HepG2 (cell line): ENCODE measurements around the gene SPHK2. TPM values are rescaled to one million over a fixed set of nuclear protein-coding genes. Genes with fewer than 3 reads are reported as not detected.

Source experiments
- ATAC-seq: fragments of 200-7000 bp; cut with Tn5 transposase; 3 replicates; pipeline ENCODE4 v1.9.1; 2020; ENCODE audit warnings: mild to moderate bottlenecking, moderate library complexity
- BruUV-seq: library from RNA; stranded (reverse); fragments of 400-500 nt; replicated peaks from 2 replicates; lab custom pipeline; 2021; lab: Mats Ljungman, UMichigan
- CTCF ChIA-PET: fragments of 300-600 bp; formaldehyde crosslinking; extraction: SDS; loops from one replicate; lab custom pipeline; 2021; ENCODE audit warnings: low total read pairs, inconsistent platforms, low intra/inter-chr PET ratio; lab: Yijun Ruan, JAX
- POLR2A ChIA-PET: fragments of 350-600 bp; sonication (Branson Sonifier 250); formaldehyde crosslinking; loops from one replicate; lab custom pipeline; 2020; ENCODE audit warnings: antibody characterized with exemption, inconsistent platforms; lab: Yijun Ruan, JAX
- DNase-seq: peaks from one replicate; pipeline ENCODE4 v3.0.0-alpha.2; 2015; ENCODE audit warnings: low spot score
- FAIRE-seq: peaks from 3 replicates; lab custom pipeline; 2011; peaks lifted over from hg19 to GRCh38; lab: Jason Lieb, UNC
- H2AFZ ChIP-seq: one replicate; pipeline ENCODE4 v1.6.1; 2011; ENCODE audit warnings: low read length, inconsistent platforms
- H3K27ac ChIP-seq: fragments of 300-600 bp; 3 replicates; pipeline ENCODE4 v1.8.0; 2011; ENCODE audit warnings: mixed run types, mild to moderate bottlenecking, mixed read lengths, low read length, inconsistent platforms; ENCODE audit not compliant: insufficient read depth; ENCODE audit errors: extremely low read length
- H3K27me3 ChIP-seq, 2 experiments: fragments of 200-600 bp in 1 of 2; 2 replicates in 1 of 2; 3 replicates in 1 of 2; pipeline versions ENCODE4 v1.6.0 to v1.8.0; 2011; ENCODE audit warnings: low read length in 2 of 2, mild to moderate bottlenecking in 2 of 2, moderate library complexity in 2 of 2, inconsistent platforms in 1 of 2; ENCODE audit not compliant: insufficient read depth in 2 of 2, control insufficient read depth in 1 of 2
- H3K36me3 ChIP-seq, 2 experiments: fragments of 200-600 bp in 1 of 2; replicated peaks in 1 of 2; 2 replicates in 1 of 2; 3 replicates in 1 of 2; pipeline versions ENCODE4 v1.5.1 to v1.8.0; 2011; ENCODE audit warnings: low read length in 2 of 2, inconsistent platforms in 1 of 2; ENCODE audit not compliant: insufficient read depth in 2 of 2, control insufficient read depth in 1 of 2
- H3K4me1 ChIP-seq: 2 replicates; pipeline ENCODE4 v1.5.1; 2012; ENCODE audit warnings: low read length, inconsistent platforms; ENCODE audit not compliant: insufficient read depth
- H3K4me2 ChIP-seq: 2 replicates; pipeline ENCODE4 v1.6.0; 2011; ENCODE audit warnings: low read depth, low read length, inconsistent platforms
- H3K4me3 ChIP-seq, 3 experiments: fragments of 200-600 bp in 1 of 3; sonication (generic), shearing (Covaris generic) in 1 of 3; replicated peaks in 1 of 3; 2 replicates each; pipeline ENCODE4 v1.5.1; 2011 to 2016; ENCODE audit warnings: low read length in 3 of 3, inconsistent platforms in 2 of 3, low read depth in 2 of 3, mild to moderate bottlenecking in 2 of 3, control low read depth in 1 of 3, mixed read lengths in 1 of 3; ENCODE audit not compliant: insufficient read depth in 1 of 3
- H3K79me2 ChIP-seq: one replicate; pipeline ENCODE4 v1.6.1; 2011; ENCODE audit warnings: low read length, inconsistent platforms; ENCODE audit not compliant: insufficient read depth
- H3K9ac ChIP-seq: 2 replicates; pipeline ENCODE4 v1.6.0; 2011; ENCODE audit warnings: mild to moderate bottlenecking, low read depth, low read length, inconsistent platforms; ENCODE audit not compliant: insufficient read depth
- H3K9me3 ChIP-seq: 2 replicates; pipeline ENCODE4 v1.5.1; 2012; ENCODE audit warnings: mild to moderate bottlenecking, low read length
- H4K20me1 ChIP-seq: 2 replicates; pipeline ENCODE4 v1.6.0; 2011; ENCODE audit warnings: inconsistent platforms, mild to moderate bottlenecking, low read length, moderate library complexity; ENCODE audit not compliant: insufficient read depth
- ARID4A ChIP-seq: sonication (generic); formaldehyde crosslinking; IDR thresholded peaks from 2 replicates; pipeline ENCODE4 v1.5.0; 2020; ENCODE audit warnings: mild to moderate bottlenecking, missing genetic modification reagents, borderline replicate concordance
- KLF11 ChIP-seq: IDR thresholded peaks from 2 replicates; pipeline ENCODE4 v1.6.1; 2016; ENCODE audit warnings: missing compliant biosample characterization
- ZNF121 ChIP-seq: sonication (generic); formaldehyde crosslinking; IDR thresholded peaks from 2 replicates; pipeline ENCODE4 v1.5.0; 2020; ENCODE audit warnings: mild to moderate bottlenecking, missing genetic modification reagents
- WGBS: methylation state at CpG from one replicate; pipeline ENCODE4 v1.1.6; 2017; ENCODE audit warnings: low lambda C conversion rate; 5-methylcytosine and 5-hydroxymethylcytosine counted together
- in situ Hi-C: cut with HindIII; loops from 2 replicates; pipeline ENCODE4 v1.10.0; 2017; ENCODE audit warnings: low pct_unique_long_range_greater_than_20kb; ENCODE audit not compliant: extremely low pct_ligation_motif_present
- intact Hi-C: fragments of 100-400 bp; cut with micrococcal nuclease; formaldehyde crosslinking; loops from one replicate; pipeline ENCODE4 v1.10.0; 2022; ENCODE audit not compliant: unreplicated experiment
- polyA plus RNA-seq, 8 experiments: library from polyadenylated mRNA; depleted of rRNA in 3 of 8; stranded (reverse) in 7 of 8; unstranded in 1 of 8; fragments of >200 nt; fragmentation: Illumina TruSeq in 4 of 8; extraction: Trizol in 4 of 8; gene quantifications; 2 replicates each; pipeline versions ENCODE4 v1.2.1 to v1.2.3, GENCODE V29; 2011 to 2016; ENCODE audit warnings: low read depth in 4 of 8, missing spikeins in 1 of 8, mixed read lengths in 1 of 8; ENCODE audit not compliant: insufficient read depth in 1 of 8
- total RNA-seq, 5 experiments: library from RNA; depleted of rRNA; stranded (reverse); fragments of >200 nt; fragmentation: Illumina TruSeq; extraction: Trizol; gene quantifications; 2 replicates each; pipeline ENCODE4 v1.2.3, GENCODE V29; 2016; ENCODE audit warnings: low read depth in 1 of 5
- TF ChIP-seq, protein P1 (sequence below): sonication (generic); formaldehyde crosslinking; IDR thresholded peaks from 2 replicates; pipeline ENCODE4 v1.5.0; 2020; ENCODE audit warnings: missing genetic modification reagents

Gene SPHK2
- total and polyA plus RNA-seq, 2 of the 13 experiments (the other 11 are each of a cell fraction or from before 2014, with no cell fraction given) = 2.9 to 14.4 TPM

GRCh38 chr19:48642862-48643261 is 23.6 kb downstream of the SPHK2 start:
- WGBS = 87% methylated on average over 5 of the region's 5 CpGs
- intact Hi-C loops = no loop called here
- no peak for ATAC-seq
- no peak overlapping the region for H3K9ac ChIP-seq
- TF ChIP-seq ZNF121 (CRISPR knock-in tag) = 0 out of 2 replicates have a peak, but pooled peaks have one; percentile 24
- TF ChIP-seq, protein P1, sequence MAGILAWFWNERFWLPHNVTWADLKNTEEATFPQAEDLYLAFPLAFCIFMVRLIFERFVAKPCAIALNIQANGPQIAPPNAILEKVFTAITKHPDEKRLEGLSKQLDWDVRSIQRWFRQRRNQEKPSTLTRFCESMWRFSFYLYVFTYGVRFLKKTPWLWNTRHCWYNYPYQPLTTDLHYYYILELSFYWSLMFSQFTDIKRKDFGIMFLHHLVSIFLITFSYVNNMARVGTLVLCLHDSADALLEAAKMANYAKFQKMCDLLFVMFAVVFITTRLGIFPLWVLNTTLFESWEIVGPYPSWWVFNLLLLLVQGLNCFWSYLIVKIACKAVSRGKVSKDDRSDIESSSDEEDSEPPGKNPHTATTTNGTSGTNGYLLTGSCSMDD = no peak
- no peaks in the 10 kb centered on the region for H3K36me3 ChIP-seq
- FAIRE-seq = no peak
- ChIA-PET CTCF (no interaction called here), POLR2A (interaction anchor here (1.6 kb wide), 1 partner anchor 24 kb away, joined by 3 read pairs; the partner anchor contains the start of genes RPL18 and SPHK2)
- no peaks in the 10 kb centered on the region for H3K79me2 ChIP-seq
- H3K9me3 ChIP-seq = no peaks in the 10 kb centered on the region
- in situ Hi-C loops = no loop called here
- no peak overlapping the region for H3K27ac ChIP-seq
- no peaks in the 10 kb centered on the region for H4K20me1 ChIP-seq
- H2AFZ ChIP-seq = no peak overlapping the region
- no TSS peak for BruUV-seq
- no peak overlapping the region for H3K4me3 ChIP-seq
- no peak overlapping the region for H3K4me2 ChIP-seq
- peaks cover 1 to 8% of the 10 kb centered on the region in 2 experiments; a peak in 4 of 5 replicates for H3K27me3 ChIP-seq
- H3K4me1 ChIP-seq = peaks cover 37% of the 10 kb centered on the region
- DNase-seq = no peak

DNA sequence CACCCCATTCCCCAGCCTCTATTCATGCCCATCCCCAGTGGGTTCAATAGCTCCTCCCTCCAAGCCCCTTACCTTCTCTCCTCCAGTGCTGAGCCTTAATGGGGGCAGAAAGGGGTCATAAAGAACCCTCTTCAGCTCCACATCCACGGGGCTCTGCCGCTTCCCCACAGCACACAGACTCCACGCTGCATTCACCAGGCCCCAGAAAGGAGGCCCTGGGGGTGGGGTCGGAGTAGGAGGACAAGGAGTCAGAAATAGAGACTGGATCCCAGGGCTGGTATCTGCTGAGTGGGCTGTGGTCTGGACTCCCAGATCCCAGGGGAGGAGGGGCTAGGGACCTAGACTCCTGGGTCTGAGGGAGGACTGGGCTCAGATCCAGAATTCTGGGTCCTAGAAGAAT is 25.0 kb downstream of the SPHK2 start:
- Histone ChIP-seq H3K9me3 (no peaks in the 10 kb centered on the region), H3K9ac (no peak overlapping the region)
- intact Hi-C loops (no loop called here), in situ Hi-C loops (no loop called here)
- POLR2A ChIA-PET = interaction anchor here (1.5 to 3.4 kb wide), 3 partner anchors 10 to 125 kb away, joined by 4 to 16 read pairs (median 5); no protein-coding TSS in a partner anchor
- TF ChIP-seq KLF11 (CRISPR knock-in tag) (no peak), ARID4A (0 out of 2 replicates have a peak, but pooled peaks have one; percentile 13)
- TF ChIP-seq, all 625 proteins: peak for 1
- DNase-seq = no peak
- no peak overlapping the region for H3K4me2 ChIP-seq
- peaks cover 22% of the 10 kb centered on the region for H3K4me1 ChIP-seq
- H3K27ac ChIP-seq = no peak overlapping the region
- no peaks in the 10 kb centered on the region for H3K36me3 ChIP-seq
- CTCF ChIA-PET = no interaction called here
- no peak for FAIRE-seq
- no peak overlapping the region for H3K4me3 ChIP-seq
- H3K79me2 ChIP-seq = no peaks in the 10 kb centered on the region
- no TSS peak for BruUV-seq
- H2AFZ ChIP-seq = no peak overlapping the region
- H3K27me3 ChIP-seq = peaks cover 1 to 4% of the 10 kb centered on the region in 2 experiments; a peak in 4 of 5 replicates
- ATAC-seq = no peak
- H4K20me1 ChIP-seq = no peaks in the 10 kb centered on the region
- 71% methylated on average over 4 of the region's 4 CpGs for WGBS
